ENCODE measurements around the gene CDC14A.
A peak's percentile ranks its signal among the peaks of the same experiment; 100 is the strongest.

The CDC14A gene

DNA sequence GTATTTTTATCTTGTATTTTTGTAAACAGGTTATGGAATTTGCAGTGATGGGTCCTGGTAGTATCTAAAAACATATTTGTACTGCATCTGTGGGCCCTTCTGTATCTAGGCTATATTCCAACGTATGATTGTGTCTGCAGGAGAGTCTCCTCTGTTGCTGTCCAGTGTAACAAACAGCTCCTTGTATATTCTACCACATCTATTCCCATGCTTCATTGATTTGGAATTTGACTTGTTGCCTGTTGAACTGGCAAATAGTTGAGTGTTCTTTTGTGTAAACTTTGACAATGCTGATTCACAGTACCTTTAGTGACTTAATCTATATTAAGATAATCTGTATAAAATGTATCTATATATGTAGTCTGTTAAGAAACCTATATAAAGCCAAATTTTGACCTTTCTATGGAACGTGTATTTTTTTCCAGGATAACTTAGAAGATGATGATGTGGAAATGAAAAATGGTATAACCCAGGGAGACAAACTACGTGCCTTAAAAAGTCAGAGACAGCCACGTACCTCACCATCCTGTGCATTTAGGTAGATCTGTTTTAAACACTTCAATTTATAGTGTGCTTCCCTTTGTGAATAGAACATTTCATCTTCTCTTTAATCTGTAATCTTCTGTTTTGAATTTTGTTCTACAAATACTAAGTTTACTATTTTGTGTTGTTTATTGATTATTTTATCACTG is 142.2 kb downstream of the CDC14A start:
- DNase-seq (ENCODE audit: low spot score), result peak; percentile 3

DNA sequence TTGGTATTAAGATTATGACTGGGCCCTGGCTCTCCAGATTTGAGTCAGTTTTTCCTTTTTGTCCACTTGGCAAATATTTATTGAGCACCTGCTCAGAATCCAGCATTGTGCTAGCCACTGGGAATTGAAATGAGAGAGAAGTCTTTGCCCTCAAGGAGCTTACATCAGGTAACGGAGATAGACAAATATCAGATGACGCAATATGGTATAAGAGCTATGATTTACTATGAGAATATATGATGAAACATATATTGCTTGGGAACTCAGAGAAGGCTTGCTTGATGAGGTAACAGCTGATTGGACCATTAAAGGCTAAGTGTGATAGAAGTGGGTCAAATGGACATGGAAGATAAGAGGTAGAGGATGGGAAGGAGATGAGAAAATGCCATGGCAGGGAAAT is 144.6 kb downstream of the CDC14A start:
- no peak for DNase-seq (ENCODE audit: low spot score)

DNA sequence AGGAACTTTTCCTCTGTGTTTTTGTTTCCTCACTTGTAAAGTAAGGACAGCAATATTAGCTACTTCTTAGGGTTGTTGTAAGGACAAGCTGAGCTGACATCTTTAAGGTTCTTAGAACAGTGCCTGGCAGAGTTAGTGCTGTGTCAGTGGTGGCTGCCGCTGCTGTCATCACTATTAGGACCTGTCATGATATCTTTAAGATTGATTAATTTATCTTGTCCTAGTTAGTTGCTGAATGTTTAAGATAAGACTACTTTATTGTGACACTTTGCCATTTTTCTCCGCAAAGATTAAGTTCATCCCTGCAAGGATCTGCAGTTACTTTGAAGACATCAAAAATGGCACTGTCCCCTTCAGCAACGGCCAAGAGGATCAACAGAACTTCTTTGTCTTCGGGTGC is 145.5 kb downstream of the CDC14A start:
- no peak for DNase-seq (ENCODE audit: low spot score)

DNA sequence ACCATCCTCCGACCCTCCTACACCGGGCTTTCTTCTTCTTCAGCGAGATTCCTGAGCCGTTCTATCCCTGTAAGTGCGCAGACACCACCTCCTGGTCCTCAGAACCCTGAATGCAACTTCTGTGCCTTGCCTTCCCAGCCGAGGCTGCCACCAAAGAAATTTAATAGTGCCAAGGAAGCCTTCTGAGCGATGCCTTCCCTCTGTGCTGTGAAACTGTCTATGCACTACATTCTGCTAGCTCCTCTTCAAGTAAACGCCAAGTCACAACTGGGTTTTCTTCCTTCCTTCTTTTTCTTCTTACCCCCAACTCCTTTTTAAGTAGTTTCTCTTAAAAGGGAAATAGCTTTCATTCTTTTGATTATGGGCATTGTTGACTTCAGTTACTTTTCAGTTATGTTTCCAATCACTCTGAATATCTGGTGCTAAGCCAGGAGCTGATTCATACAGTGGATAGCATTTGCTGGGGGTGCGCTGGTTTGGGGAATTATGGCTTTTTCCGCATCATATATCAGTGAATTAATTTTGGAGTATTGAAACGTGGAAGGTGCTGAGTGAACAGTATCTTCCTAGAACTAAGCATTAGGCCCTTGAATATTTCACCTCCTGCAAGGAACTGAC is 147.0 kb downstream of the CDC14A start:
- no peak for DNase-seq (ENCODE audit: low spot score)

DNA sequence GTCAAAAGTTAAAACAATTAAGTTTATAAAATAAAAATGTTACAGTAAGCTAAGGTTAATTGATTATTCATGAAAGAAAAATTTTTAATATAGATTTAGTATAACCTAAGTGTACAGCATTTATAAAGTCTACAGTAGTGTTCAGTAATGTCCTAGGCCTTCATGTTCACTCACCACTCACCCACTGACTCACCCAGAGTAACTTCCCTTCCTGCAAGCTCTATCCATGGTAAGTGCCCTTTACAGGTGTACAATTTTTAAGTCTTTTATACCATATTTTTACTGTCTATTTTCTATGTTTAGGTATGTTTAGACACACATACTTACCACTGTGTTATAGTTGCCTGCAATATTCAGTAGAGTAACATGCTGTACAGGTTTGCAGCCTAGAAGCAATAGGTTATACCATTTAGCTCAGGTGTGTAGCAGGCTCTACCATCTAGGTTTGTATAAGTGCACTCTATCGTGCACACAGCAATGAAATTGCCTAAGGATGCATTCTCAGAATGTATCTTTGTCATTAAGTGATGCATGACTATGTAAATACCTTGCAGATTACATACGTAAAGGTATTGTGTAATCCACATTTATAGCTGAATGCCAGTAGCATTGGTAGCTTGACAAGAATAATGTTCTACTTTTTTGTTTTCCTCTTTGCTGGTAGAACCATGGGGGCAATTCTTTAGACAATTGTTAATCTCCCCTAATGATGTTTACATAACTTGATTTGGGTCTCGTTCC is 149.9 kb downstream of the CDC14A start:
- DNase-seq (ENCODE audit: low spot score), result no peak

DNA sequence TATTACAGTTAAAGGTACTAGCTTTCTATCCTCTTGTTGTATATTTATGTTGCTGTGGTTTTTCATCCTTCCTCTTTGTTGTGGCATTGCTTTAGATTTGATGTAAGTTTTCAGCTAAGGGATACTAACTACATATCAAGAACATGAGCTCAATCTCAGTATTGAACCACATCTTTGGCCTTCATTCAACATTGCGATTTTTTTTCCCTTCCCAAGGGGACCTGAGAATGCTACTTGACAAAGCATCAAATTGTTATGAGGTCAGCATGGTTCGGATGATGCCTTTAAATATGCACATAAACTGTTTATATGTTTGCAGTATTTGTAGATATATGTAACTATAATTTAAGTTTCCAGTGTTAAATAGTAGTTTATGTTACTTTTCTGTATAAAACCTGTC is 153.9 kb downstream of the CDC14A start:
- DNase-seq (ENCODE audit: low spot score), result no peak

DNA sequence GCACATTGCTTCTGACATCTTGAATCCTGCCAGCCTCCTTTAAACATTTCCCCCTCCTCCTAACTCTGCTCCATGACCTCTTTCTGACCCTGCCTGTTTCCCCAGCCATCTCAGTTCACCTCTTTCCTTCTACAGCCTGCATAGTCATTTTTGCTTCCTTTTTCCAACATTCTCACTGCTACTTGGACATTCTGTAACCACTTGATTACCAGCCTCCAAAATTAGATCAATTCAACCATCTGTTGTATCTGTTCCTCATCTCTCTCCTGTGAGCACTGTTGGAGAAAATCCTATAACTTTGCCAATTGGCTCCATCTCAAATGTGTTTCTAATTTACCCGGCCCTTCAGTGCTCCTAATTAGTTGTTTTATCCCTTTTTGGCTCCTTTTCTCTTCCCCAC is 158.1 kb downstream of the CDC14A start:
- DNase-seq (ENCODE audit: low spot score), result no peak

DNA sequence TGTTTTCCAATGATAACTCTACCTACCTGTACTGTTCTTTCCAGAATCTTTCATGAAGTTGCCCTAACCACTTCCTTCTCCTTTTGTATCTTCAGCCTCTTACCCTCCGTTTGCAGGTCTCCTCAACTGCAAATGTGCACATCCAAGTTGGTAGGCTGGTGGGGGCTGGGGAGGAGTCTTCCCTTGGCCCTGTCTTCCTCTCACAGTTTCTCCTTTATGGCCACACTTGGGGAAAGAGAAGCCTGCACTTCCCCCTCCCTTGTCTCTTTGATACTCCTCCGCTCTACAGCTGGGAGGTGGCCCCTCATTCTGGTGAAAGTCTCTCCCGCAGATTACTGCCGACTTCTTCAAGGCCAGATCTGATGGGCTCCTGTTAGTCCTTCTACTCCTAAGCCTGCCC is 158.8 kb downstream of the CDC14A start:
- no peak for DNase-seq (ENCODE audit: low spot score)

DNA sequence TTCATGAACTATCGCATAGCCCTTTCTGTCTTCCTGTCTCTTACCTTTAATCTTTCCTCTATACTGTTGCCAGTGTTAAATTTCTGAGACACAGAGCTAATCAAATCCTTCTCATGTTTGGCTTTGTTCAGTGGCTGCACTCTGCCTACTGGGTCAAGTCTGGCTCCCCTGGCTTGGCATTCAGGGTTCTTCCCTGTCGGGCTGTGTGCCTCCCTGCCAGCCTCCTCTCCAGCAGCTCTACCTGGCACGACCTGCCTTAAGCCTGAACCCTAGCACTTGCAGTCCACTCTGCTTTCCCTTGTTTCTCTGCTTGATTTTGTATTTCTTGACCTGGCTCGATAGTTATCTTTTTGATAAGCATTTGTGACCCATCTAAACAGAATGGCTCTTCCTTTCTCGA is 159.5 kb downstream of the CDC14A start:
- DNase-seq (ENCODE audit: low spot score), result no peak

DNA sequence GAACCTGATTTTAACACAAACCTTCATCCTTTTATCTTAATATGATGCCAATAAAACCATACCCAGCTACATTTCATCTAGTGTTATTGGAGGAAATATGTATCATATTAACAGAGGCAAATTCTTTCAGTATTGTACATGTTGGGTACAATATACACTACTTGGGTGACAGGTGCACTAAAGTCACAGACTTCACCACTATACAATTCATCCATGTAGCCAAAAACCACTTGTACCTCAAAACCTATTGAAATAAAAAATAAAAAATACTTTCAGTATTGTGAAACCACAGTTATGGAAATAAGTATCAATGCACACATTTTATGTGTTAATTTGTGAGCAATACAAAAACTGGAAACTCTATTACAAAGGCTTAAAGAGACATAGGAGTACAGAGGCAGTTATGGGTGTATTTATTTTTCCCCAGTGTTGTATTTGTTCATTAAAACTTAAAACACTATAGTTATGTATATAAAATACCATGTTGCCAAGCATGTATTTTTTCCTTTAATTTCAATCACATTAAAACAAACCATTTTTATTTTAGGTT is 160.6 kb downstream of the CDC14A start:
- DNase-seq (ENCODE audit: low spot score), result no peak

DNA sequence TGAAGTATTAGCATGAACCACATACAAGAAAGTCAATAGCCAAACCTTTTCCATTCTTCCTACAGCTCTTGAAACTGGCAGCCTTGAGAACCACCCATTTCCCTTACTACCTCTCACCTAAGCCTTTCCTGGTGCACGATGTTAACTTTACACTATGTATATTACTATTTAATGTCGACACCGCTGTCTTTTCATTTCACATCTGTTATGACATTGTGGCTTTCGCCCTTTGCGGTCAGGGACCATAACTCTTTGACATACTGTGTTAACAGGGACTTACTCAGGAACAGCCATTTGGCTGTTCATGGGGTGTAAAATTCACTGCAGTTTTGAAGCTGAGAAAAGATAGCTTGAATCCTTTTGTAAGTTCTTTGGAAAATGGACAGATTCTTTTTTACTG is 164.6 kb downstream of the CDC14A start:
- no peak for DNase-seq (ENCODE audit: low spot score)

DNA sequence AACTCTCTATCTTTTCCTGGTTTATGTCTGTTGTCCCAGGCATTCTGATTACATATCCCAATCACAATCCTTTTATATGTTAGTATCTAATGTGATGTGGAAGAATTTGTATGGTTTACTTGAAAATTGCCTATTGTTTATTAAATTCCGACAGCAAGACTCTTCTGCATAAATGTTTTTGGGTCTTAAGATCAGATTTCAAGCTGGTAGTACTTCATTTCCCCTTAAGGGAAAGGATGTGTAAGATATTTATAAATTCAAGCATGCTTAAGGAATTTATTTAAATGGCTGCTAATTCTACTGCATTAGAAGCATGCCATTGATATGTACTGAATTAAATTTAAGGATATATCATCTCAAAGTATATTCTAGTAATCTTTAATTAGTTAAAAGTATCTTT is 165.2 kb downstream of the CDC14A start:
- no peak for DNase-seq (ENCODE audit: low spot score)

DNA sequence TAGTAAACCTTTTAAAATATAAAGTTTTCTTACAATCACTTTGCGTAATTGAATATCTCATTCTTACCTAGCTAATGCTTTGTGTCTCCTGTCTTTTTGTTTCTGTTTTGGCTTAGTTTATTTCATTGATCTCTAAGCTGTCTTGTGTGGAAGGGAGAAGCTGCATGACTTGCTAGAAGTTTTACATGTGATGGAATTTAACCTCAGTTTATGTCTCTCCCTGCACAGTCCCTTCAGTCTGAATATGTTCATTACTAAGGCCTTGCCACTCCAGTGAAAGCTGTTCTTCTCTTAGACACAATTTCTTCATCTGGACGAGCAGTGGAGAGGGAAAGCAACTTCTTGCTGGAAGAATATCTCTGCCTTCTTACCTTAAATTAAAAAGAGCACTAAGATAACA is 165.7 kb downstream of the CDC14A start:
- no peak for DNase-seq (ENCODE audit: low spot score)

DNA sequence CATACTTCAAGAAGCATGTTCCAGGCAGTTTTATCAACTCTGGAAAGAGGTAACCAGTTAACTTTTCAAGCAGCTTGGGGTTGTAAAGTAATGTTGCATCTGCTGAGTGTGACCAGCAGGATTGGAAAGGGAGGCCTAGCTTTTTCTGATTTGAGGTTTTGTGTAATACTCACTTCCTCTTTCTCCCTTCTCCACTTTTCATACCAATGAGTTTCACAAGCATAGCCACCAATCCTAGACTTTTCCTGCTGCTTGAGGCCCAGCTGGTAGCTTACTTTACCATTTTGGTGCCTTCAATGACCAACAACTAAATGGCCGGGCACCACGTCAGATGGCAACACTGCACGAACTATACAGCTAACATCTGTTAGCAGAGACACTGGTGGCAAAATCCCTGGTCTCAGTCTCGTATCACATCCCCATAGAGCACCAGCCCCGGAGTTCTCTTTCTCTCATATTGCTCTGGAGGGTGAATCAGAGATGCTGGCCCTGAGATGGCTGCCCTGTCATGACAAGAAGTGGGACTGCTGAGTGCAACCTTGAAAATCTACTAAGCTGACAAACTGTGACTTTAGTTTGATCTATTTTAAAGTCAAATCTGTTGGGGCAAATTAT is 170.8 kb downstream of the CDC14A start:
- no peak for DNase-seq (ENCODE audit: low spot score)

DNA sequence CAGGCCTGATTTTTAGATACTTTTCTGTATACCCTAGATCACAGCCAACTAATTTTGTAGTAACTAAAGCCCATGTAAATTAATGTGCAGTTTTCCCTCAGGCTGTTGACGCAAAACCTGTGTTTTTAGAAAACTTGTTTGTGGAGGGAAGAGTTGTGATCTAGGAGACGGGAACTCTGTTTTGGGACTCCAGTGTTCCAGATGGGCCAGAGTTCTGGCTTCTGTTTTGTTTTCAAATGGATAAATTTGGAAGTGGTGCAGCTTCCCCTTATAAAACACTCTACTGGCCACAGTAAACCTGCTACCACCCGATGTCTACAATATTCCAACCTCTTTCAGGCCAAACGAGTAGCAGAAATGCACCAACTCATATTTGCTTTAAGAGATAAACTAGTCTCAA is 172.0 kb downstream of the CDC14A start:
- no peak for DNase-seq (ENCODE audit: low spot score)

DNA sequence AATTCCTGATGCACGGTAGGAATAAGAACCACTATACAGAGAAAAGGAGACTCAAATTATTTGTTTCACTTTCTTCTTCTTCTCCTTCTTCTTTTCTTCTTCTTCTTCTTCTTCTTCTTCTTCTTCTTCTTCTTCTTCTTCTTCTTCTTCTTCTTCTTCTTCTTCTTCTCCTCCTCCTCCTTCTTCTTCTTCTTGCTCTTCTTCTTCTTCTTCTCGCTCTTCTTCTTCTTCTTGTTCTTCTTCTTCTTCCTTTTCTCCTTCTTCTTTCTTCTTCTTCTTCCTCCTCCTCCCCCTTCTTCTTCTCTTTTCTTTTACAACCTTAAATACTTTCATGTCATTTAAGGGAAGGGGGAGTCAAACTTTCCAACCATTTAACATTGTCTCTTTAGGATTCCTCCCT is 174.6 kb downstream of the CDC14A start:
- DNase-seq (ENCODE audit: low spot score), result no peak

DNA sequence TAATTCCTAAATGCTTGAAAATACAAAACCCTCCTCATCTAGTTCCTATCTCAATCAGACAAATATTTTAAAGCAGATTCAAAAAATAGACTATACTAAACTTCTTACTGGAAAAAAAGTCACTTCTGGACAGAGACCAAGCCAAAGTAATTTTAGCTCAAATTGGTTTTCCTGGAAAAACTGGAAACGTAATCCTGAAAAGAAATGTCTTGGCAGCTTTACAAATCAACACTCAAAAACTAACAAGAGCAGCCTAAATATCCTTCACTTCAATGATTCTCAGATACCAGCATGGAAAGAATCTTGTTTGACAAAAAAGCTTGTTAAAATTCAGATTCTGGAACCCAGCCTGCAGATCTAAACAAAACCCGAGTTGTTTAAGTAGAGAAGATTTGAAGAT is 176.6 kb downstream of the CDC14A start:
- no peak for DNase-seq (ENCODE audit: low spot score)

DNA sequence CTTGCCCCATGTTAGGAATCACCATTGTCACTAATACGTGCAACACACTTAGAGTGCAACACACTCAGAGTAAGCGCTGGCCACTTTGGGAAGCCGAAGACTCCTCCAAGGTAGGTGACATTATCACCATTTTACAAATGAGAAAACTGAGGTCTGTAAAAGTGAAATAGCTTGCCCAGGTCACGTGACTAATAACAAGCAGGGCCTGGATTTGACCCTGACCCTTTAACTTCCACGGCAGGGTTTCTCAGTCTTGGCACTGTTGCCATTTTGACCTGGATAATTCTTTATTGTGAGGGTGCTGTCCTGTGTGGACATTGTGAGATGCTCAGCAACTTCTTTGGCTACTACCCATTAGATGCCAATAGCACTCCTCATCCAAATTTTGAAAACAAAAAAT is 177.8 kb downstream of the CDC14A start:
- no peak for DNase-seq (ENCODE audit: low spot score)

DNA sequence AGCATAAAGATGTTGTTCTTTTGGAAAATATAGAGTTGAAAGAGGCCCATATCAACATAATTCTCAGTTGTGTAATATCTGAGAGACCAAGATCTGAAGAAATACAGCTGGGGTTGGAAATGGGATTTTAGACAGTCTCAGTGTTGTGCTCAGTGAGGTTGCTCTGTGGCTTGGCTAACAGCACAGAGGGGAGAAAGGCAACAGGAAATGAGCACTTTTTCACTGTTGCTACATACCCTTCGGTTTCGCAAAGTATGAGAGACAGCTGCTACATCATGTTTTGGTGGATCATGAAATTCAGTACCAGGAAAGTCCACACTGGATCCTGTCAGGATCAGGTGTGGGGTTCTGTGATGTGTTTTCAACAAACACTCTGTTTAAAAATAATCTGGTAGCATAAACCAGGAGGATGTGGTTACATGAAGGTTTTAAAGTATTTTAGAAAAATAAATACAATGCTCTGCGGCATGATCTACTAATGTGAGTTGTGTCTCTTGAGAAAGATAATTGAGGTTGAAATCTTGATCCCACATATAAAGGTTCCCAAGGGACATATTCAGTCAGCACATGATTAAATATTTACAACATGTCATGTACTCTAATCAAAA is 178.7 kb downstream of the CDC14A start:
- DNase-seq (ENCODE audit: low spot score), result peak; percentile 40

DNA sequence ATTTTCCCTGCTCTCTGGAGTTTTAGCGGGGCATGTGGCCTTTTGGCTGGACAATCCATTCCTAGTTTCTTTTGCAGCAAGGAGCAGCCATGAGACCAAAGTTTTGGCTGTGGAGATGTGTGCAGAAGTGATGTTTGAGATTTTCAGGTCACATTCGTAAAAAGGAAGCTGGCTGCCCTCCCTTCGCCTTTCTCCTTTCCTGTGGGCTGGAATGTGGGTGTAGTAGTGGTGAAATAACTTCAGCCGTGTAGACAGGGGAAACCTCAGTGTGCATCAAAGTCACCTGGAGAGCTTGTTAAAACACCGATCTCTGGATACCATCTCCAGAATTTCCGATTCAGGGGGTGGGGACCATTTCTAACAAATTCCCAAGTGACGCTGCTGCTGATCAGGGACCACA is 180.3 kb downstream of the CDC14A start:
- DNase-seq (ENCODE audit: low spot score), result no peak

DNA sequence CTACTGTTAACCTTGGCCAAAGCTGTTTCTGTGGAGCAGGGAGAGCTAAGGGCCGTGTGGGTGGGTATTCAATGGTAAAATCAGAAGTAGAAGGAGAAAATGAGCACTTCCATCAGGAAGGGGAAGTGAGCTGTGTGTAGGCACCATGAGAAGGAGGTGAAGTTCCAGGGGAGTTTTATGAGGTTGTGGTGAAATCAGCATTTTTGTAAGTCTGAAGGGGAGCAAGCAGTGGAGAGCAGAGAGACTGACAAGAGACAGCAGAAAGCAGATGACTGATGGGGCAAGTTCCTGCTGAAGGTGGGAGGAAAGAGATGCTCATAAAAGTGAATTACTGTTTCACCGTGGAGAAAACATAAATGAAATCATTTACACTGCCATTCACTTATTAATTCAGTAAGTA is 183.0 kb downstream of the CDC14A start:
- DNase-seq (ENCODE audit: low spot score), result no peak

DNA sequence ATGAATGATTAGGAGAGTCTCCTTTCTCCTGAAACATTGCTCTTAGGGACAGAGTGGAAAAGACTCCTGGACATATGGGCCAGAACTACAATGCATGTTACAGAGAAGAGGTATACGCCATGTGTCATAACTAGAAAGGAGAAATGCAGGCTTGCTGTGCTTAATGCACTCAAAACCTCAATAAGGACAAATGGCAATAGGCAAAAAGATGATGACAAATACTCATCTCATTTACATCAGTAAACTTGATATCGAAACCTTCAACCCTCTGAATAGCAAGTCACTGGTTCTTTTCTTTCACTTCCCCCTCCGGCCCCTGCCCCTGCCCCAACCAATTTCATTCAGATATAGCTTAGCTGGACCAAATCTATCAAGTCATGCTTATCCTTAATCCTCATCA is 183.7 kb downstream of the CDC14A start:
- DNase-seq (ENCODE audit: low spot score), result no peak

Data from AG08395 (cell line).